Fibroblast of the aortic adventitia (primary cell): ENCODE results near the gene FGF9. TPM values are rescaled to one million over a fixed set of nuclear protein-coding genes. Genes with fewer than 3 reads are reported as not detected.

ENCODE experiments used
- DNase-seq: peaks from one replicate; pipeline ENCODE4 v3.0.0-alpha.2; 2010; ENCODE audit warnings: low read depth
- H3K4me3 ChIP-seq: 2 replicates; pipeline ENCODE4 v1.5.1; 2011; ENCODE audit warnings: low read depth, mild to moderate bottlenecking, control low read depth, low read length, moderate library complexity
- CTCF ChIP-seq: IDR thresholded peaks from 2 replicates; pipeline ENCODE4 v1.5.1; 2011; ENCODE audit warnings: mild to moderate bottlenecking, low read length, control low read depth, inconsistent platforms; ENCODE audit not compliant: insufficient read depth
- total RNA-seq: library from RNA; depleted of rRNA; stranded (reverse); fragments of >200 nt; gene quantifications from 2 replicates; pipeline ENCODE4 v1.2.3, GENCODE V29; 2012; ENCODE audit warnings: low replicate concordance

The FGF9 gene
- total RNA-seq, 1 donor: 0.18 TPM

GRCh38 chr13:21639561-21639960 lies 31.3 kb upstream of the FGF9 start:
- DNase-seq: no peak
- no peak for TF ChIP-seq CTCF
- no peak overlapping the region for H3K4me3 ChIP-seq

DNA sequence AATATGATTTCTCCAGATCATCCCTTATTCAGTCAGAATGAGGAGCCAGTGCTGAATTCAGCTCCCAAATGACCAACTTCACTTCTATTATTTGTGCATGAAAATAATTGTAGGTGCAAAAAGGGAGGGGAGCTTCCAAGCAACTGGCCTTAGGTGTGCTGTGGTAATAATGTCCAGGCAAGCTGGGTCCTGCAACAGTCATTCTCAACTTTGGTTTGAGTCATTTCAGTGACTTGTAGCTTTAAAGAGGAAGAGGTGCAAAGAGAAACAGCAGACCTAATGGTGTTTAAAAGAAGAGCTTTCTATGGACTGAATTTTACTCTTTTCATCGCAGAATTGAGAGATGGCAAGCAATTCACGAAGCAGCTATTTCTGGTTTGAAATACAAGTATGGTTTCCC lies 29.2 kb upstream of the FGF9 start:
- no peak overlapping the region for H3K4me3 ChIP-seq
- DNase-seq: no peak
- TF ChIP-seq CTCF: no peak

GRCh38 chr13:21657538-21657937 lies 13.3 kb upstream of the FGF9 start:
- TF ChIP-seq CTCF: no peak
- no peak overlapping the region for H3K4me3 ChIP-seq
- DNase-seq: peak; percentile 11

DNA sequence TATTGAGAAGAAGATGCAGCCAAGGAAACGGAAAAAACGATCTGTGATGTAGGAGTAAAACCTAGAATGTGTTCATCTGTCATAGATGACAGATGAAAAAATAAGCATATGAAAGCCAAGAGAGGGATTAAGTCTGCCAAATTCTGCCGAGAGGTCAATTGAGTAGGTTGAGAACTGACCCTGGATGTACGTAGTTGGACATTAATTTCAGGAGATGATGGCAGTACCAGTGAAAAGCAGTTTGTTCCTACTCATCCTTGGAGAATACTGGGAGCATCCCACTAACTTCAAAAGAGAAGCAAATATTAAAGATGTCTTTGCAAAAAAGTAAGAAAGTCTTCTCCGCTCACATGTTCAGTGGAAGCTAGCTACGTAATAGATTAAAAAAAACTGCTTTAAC lies 11.8 kb upstream of the FGF9 start:
- no peak for TF ChIP-seq CTCF
- H3K4me3 ChIP-seq: no peak overlapping the region
- DNase-seq: no peak

- H3K4me3 ChIP-seq: no peak overlapping the region
- no peak for DNase-seq
- no peak for TF ChIP-seq CTCF
Observed at GRCh38 chr13:21661097-21661909, 9.6 kb upstream of the FGF9 start.

DNA sequence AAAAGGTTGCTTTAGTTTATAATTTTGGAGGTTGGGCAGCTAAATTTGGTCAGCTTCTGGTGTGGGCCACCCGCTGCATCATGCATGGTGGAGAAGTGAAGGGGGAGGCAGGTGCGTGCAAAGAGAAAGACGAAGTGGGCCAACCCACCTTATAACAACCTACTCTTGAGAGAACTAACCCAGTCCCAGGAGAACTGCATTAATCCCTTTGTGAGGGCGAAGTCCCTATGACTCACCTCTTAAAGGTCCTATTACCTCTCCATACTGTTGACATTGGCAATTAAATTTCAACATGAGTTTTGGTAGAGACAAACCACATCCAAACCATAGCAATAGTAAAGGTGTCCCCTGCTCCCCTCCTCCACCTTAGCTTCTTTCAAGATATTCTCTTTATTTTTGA lies 7.7 kb upstream of the FGF9 start:
- TF ChIP-seq CTCF: no peak
- no peak for DNase-seq
- no peak overlapping the region for H3K4me3 ChIP-seq

GRCh38 chr13:21668732-21669275 lies 2.1 kb upstream of the FGF9 start:
- DNase-seq: peak; percentile 4
- TF ChIP-seq CTCF: no peak
- peak overlapping the region; percentile 67 for H3K4me3 ChIP-seq
